SK-N-MC (cell line): ENCODE measurements around the gene PTPRJ.

Experiments
- EZH2 ChIP-seq: fragments of 200-600 bp; sonication (generic); IDR thresholded peaks from one replicate; pipeline ENCODE4 v1.6.1; 2017; ENCODE audit warnings: antibody characterized with exemption
- FOXP2 ChIP-seq: optimal IDR thresholded peaks from 2 replicates; pipeline ENCODE3; 2011; ENCODE audit warnings: mild to moderate bottlenecking, moderate library complexity; ENCODE audit not compliant: insufficient read depth; ENCODE audit errors: extremely low read length, control extremely low read depth
- POLR2AphosphoS5 ChIP-seq: IDR thresholded peaks from 2 replicates; pipeline ENCODE4 v1.6.1; 2012; ENCODE audit warnings: mild to moderate bottlenecking, low read depth, low read length, borderline replicate concordance

- TF ChIP-seq EZH2 (no peak), POLR2AphosphoS5 (no peak), FOXP2 (no peak)
These were observed 24.1 kb downstream of the PTPRJ start for GRCh38 chr11:48004456-48004855.
